ENCODE results near the gene SHLD2. TPM values are rescaled to one million over a fixed set of nuclear protein-coding genes. Genes with fewer than 3 reads are reported as not detected.
"Not testable (repeated sequence)": the region's sequence is repeated elsewhere in the genome, so short reads cannot be mapped to it uniquely, and the experiment has no call there.

Gene SHLD2
- total RNA-seq, 1 donor from 2014 or later = 40.9 TPM

GRCh38 chr10:87083576-87084290 is 11.3 kb upstream of the SHLD2 start:
- peak; percentile 24 for DNase-seq

GRCh38 chr10:87084291-87084782 is 10.7 kb upstream of the SHLD2 start:
- peak; percentile 10 for DNase-seq

GRCh38 chr10:87085537-87085936 is 9.5 kb upstream of the SHLD2 start:
- DNase-seq = no peak

GRCh38 chr10:87089746-87090145 is 5.3 kb upstream of the SHLD2 start:
- DNase-seq = no peak

DNA sequence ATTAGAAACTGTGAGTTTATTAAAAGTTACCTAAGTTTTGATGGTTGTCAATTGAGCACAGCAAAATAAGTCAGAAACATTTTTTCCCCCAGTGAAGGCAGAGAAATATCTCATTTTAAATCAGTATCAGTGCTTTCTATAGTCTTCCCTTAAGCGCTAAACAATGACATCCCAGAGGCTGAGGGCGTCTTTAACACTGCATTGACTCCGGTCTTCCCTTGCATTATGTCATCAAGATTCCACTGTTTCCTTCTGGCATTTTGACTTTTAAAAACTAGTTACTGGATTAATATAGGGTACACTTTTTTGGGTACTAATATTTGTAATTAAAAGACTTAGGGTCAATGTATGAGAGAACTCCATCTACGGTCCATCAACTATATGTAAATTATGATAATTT is 4.2 kb upstream of the SHLD2 start:
- DNase-seq = no peak

- DNase-seq = peak; percentile 44
These were observed 2.6 kb upstream of the SHLD2 start for GRCh38 chr10:87092376-87092860.

DNA sequence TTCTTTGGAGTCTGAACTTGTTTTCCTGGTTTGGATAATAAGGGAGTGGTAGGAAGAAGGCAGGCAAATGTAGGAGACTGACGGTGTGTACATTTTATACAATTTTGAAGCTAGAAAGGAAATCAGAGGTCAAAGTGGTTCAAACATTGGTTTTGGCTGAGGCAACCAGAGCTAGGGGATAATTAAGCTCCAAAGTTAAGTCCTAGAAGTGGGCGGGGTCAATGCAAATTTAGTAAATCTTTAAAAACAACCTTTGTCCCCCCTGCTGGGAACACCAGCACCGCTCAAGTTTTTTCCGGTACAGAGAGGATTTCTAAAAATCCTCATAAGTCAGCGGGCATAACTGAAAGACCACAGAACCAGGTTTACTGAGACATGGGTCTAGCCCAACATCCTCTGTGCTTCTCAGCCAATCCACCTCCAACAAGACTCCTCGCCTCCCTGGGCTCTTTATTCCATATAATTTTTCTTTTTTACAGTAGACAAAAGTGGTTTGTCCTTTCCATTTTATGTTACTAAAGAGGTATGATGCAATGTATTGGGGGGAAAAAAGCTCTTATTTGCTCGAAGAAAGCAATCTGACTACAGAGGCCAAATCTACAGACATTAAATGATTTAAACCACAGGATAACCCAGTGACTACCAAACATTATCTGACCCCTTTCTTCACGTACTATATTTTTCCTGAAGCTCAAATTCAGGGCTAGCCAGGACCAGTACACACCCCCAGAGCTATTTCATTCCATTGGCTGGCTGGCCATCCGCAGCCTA is 2.0 kb upstream of the SHLD2 start:
- peak; percentile 33 for DNase-seq

DNA sequence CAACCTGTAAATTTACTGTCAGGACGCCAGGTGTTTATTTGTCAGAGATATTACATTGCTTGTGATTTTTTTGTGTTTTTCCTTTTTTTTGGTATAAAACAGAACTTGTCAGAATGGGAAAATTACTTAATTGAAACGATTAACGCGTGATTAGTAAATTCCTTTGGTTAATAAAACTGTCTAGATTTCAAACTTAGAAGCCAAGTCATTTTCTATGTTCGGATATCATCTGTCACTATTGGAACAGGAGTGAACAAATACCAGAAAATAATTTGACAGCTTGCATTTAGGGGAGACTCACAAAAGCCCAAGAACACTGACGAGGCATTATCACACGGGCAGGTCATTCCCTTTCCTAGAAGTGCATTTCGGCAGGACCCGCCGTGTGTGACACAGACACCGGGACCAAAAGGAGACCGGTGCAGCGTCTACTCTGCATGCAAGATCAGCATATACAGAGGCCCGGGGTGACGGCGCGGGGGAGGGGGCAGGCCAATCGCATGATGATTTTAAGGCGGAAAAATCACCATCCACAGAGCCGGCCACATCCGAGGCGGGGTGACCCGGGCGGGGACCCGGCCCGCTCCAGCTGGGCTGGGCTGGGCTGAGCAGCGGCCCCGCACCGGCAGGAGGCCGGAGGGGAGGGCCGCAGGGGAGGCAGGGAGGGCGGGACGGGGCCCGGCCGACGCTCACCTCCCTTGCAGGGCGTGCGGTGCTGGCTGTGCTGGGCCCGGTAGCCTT is 1.2 kb upstream of the SHLD2 start:
- DNase-seq = peak; percentile 74

DNA sequence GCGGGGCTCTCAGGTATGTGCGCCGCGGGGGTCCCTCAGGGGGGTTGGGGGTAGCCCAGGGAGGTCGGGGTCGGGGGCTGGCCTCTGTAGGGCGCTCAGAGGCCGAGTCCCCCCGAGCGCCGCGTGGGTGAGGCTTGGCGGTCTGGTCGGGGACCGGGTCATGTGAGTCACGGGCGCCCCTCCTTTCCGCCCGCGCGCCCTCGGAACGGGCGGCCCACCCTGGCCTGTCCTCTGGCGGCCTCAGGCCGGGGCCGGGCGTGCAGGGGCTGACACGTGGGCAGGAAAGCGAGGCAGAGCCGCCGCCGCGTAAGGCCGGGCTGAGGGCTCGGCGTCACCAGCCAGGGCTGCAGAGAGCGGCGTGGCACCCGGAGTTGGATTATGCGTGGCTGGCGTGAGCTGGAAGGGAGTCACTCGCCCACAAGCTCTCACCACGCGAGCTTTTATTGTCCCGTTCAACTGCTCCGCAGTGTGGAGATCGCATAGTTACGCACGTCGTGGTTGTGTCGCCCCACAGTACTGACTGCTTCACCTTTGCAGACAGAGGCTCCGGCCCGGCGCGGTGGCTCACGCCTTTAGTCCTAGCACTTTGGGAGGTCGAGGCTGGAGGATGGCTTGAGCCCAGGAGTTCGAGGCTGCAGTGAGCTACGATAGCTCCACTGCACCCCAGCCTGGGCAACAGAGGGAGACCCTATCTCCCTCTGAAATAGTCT is 385 bp downstream of the SHLD2 start:
- peak; percentile 80 for DNase-seq

- DNase-seq = no peak
These were observed 7.0 kb downstream of the SHLD2 start for GRCh38 chr10:87101996-87102395.

DNA sequence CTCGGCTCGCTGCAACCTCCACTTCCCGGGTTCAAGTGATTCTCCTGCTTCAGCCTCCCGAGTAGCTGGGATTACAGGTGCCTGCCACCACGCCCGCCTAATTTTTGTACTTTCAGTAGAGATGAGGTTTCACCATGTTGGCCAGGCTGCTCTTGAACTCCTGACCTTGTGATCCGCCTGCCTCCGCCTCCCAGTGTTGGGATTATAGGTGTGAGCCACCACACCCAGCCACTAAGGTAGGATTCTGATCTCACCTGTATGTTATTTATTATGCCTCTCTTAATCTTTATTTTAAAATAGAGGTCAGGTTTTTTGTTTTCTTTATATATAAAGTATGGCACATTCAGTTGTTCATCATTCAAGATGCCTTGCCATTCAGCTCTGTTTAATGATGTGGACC is 9.7 kb downstream of the SHLD2 start:
- DNase-seq = not testable (repeated sequence)

DNA sequence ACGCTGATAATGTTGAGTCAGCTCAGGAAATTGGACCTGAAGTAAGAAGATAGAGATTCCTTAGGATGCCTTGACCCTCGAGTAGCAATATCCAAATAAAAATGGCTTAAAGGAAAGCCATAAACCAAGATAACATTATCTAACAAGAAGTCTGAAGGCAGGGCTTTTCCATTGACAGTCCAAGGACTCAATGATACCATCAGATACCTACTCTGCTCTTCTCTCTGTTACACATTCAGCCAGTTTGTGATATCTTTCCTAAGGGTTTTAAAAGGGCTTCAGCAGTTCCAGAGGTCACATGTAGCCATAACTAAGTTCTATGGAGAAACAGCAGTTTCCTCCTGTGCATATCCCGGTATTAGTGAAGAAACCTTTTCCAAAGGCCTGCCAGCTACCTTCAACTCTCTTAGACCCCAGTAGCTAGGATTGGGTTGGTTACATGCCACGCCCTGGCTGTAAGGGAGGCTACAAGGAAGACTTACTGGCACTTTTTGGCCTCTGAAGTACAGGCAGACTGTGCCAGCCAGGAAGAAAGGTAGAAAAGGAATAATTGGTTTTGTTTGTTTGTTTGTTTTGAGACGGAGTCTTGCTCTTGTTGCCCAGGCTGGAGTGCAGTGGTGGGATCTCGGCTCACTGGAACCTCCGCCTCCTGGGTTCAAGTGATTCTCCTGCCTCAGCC is 10.6 kb downstream of the SHLD2 start:
- DNase-seq = no peak

- DNase-seq = not testable (repeated sequence)
These were observed 23.1 kb downstream of the SHLD2 start for GRCh38 chr10:87118122-87118521.

DNA sequence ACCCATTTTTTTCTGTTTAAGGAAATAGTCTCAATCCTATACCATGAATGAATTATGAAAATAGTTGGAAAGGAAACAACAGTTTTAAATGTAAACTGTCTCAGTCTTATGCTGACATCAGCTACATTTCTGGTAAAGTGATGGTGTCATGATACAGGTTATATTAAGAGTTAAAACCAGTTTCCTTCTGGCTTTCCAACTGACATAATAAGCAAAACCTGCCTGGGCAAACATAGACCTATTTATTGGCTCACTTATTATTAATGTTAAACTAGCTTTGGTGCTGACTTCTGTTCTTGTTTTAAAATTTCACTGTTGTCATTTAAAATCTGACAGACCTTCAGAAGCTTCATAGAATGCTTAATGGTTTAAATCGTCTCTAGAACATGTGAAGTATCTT is 24.0 kb downstream of the SHLD2 start:
- DNase-seq = not testable (repeated sequence)

- DNase-seq = not testable (repeated sequence)
These were observed 28.3 kb downstream of the SHLD2 start for GRCh38 chr10:87123351-87123750.

- DNase-seq = not testable (repeated sequence)
These were observed 32.0 kb downstream of the SHLD2 start for GRCh38 chr10:87127048-87127447.

GRCh38 chr10:87127607-87128156 is 32.7 kb downstream of the SHLD2 start:
- DNase-seq = not testable (repeated sequence)

GRCh38 chr10:87132176-87132575 is 37.2 kb downstream of the SHLD2 start:
- DNase-seq = peak; percentile 14

DNA sequence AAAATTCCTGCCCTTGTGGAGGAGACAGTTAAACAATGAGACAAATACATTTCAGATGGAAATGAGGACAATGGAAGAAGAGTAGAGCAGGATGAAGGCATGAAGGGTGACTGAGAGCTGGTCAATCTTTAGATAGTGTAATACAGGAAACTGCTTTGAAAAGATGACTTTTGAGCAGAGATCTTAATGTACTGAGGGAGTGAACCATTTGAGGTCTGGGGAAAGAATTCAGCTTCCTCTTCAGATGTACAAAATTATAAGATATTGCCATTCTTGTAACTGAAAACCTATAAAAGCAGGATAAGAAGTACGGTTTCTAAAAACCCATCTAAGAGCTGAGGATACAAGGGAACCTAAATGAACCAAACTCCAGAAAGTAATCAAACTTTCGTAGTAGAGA is 38.9 kb downstream of the SHLD2 start:
- not testable (repeated sequence) for DNase-seq

DNA sequence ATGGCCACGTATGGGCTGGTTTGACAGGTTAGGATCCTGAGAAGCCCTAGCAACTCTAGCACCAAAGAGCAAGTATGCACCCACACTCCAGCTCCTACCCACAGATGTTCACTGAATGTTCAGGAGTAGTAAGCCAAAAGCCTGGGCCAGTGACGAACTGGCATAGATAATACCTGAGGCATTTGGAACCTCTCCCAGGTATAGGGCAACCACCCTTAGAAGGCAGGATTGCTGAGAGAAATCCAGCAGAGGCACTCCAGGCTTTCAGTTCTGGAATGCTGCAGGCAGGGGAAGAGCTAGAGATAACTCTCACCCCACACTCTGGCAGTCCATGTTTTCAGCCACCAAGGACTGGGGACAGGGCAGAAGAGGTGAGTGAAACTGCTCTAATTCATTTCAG is 39.4 kb downstream of the SHLD2 start:
- DNase-seq = not testable (repeated sequence)

DNA sequence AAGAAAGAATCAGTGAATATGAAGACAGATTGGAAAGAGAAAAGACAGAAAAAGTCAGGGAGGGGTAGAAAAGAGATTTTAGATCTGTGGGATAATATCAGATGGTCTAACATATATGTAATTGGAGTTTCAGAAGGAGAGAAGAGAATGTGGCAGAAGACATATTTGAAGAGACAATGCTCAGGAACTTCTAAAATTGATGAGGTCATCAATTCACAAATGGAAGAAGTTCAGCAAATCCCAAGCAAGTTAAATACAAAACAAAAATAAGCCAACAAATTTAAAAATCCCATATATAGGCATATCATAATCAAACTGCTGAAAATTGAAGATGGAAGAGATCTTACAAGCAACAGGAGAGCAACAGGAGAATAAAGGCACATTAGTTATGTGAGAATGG is 42.5 kb downstream of the SHLD2 start:
- DNase-seq = not testable (repeated sequence)
